NCI-H1048 (cell line): ENCODE measurements around the gene DKK1.
"Not testable (repeated sequence)": the region's sequence is repeated elsewhere in the genome, so short reads cannot be mapped to it uniquely, and the experiment has no call there.

Experiments used
- DNase-seq: peaks from one replicate; lab custom pipeline; 2025; lab: John Stamatoyannopoulos, UW

DKK1 gene

GRCh38 chr10:52318136-52318701, 4.1 kb downstream of the DKK1 start:
- DNase-seq: no peak

DNA sequence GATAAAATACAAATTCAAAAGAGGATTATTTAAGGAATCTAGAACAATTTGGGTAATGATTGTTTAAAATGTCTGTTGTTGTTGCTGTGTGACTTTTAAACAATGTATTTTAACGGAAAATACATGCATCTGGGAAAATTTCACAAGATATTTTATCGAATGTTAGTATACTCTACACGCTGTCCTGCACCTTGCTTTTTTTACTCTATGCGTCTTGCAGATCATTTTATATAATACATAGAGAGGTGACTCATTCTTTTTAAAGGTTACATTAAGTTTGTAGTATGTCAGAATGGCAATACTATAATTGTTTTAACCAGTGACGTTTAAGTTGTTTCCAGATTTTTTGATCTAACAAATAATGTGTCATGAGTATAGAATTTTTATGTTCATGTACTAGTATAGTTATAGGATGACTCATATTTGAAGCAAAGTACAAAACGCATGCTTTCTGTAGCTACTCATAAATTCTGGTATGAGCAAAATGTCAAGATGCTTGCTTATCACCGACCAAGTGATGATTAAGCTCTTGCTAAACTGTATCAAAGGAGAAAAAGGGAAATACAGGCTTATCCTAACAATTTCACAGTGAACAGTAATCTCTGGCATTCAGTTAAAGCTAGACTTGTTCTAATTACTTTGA, 4.9 kb downstream of the DKK1 start:
- DNase-seq: no peak

DNA sequence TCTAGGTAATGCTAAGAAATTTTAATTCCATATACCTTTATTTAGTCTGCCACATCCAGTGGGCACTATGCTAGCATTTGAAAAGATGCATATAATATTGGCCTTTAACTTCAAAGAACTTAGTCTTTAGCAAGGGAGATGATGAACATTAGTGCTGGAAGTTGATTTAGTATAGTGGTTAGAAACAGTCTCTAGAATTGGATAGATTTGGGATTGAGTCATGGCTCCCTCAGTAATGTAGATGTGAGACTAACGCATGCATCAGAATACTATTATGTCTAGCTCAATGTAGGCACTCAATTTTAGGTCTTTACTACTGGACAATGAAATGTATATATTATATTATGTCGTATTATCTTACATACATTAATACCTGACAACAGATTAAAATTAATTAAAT, 5.8 kb downstream of the DKK1 start:
- no peak for DNase-seq

- no peak for DNase-seq
Observed at GRCh38 chr10:52322323-52322722, 8.2 kb downstream of the DKK1 start.

- no peak for DNase-seq
Observed at GRCh38 chr10:52322936-52323335, 8.9 kb downstream of the DKK1 start.

GRCh38 chr10:52326382-52326781, 12.3 kb downstream of the DKK1 start:
- no peak for DNase-seq

DNA sequence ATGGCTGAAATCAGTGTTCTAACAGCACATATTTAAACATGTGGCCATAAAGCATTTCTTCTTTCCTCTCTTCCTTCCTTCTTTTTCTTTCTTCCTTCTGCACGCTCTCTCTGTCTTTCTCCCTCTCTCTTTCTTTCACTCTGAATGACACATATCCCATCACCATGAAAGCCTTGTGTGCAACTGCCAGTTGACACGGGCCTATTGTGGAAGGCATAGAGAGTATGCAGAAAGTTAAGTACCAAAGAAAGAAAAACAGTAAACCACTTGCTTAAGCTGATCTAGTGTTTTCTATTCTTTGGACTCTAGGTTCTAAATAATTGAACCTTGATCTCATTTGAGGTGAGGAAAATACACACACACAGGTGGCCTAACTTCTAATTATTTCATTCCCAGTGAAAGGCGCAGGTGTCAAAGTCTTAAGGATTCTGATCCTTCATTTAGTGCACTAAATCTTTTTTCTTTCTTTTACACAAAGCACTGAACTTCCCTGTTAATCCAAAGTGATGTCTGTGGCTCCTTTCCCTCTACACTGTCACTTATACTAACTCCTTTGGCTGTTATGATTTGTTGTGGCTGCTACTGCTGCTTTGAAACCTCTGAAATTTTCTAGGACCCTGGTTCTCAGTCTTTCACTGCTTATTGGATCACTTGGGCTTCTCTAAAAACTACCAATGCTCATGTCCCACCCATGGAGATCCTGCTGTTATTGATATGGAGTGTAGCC, 17.7 kb downstream of the DKK1 start:
- DNase-seq: no peak

DNA sequence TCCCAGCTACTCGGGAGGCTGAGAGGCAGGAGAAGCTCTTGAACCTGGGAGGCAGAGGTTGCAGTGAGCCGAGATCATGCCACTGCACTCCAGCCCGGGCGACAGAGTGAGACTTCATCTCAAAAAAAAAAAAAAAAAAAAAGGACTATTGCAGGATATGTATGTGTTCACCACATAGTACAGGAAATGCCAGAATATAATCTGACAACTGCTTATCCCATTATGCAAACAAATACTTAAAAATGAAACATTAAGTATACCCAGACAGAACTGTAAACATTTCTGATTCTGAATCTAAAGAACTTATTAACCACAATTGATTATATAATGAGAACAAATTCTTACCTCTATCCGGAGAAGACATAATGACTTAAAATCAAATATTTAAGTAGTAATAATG, 18.7 kb downstream of the DKK1 start:
- no peak for DNase-seq

GRCh38 chr10:52334595-52334994, 20.5 kb downstream of the DKK1 start:
- no peak for DNase-seq

GRCh38 chr10:52335665-52336064, 21.6 kb downstream of the DKK1 start:
- DNase-seq: no peak

GRCh38 chr10:52337225-52337624, 23.1 kb downstream of the DKK1 start:
- DNase-seq: no peak

DNA sequence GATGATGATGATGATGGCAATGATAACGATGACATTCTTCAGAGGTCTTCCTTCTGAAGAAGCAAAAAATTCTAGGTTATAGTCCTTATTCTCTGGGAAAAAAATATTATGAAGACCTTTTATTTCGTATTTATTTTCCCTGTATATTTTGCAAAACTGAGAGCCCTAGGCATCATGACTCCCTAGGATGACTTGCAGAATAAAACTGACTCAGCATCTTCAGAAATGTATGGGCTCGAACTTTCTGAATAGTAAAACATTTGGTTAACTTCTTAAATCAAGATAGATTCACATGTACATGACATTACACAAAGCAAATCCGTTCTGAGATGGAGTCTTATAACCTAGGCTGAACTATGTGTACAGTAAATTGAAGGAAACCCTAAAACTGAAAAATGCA, 29.4 kb downstream of the DKK1 start:
- DNase-seq: no peak

DNA sequence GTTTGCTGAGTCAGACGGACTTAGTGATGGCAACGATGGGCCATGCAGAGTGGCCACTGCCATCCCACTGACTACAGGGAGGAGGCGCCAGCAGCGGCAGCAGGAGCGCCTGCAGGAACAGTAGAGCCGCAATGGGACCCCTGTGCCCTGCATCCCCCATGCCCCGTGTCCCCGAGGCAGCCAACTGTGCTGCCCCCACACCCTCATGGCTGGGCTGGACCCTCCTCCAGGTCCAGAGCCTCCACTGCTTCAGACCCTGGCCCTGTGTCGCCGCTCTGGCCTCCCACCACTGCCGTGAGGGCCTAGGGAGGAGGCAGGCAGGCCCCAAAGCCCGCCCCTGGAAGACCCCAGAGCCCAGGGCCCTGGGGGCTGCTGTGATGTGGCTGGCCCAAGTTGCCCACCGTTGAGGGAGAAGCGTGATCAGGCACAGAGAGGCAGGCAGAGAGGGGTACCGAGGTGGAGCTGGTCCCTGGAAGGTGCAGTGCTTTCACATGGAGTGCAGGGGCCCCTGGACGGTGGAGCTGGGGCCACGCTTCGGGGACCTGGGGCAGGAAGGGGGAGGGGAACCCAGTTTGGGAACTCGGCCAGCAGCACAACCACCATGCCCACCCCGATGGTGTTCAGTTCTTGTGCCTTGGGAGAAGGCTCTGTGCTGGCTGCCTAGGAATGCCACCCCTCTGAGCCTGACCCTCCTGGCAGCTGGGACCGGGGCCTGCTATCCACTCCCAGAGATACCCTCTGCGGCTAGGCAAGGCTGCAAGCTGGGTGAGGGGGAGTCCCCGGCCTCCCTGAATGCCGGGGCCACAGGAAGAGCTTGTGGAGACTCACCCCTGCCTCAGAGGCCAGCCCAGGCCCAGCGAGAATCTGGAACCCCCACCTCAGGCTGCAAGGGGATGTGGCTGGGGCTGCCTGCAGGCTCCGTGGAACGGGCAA, 32.6 kb downstream of the DKK1 start:
- no peak for DNase-seq

GRCh38 chr10:52347327-52347667, 33.2 kb downstream of the DKK1 start:
- no peak for DNase-seq

DNA sequence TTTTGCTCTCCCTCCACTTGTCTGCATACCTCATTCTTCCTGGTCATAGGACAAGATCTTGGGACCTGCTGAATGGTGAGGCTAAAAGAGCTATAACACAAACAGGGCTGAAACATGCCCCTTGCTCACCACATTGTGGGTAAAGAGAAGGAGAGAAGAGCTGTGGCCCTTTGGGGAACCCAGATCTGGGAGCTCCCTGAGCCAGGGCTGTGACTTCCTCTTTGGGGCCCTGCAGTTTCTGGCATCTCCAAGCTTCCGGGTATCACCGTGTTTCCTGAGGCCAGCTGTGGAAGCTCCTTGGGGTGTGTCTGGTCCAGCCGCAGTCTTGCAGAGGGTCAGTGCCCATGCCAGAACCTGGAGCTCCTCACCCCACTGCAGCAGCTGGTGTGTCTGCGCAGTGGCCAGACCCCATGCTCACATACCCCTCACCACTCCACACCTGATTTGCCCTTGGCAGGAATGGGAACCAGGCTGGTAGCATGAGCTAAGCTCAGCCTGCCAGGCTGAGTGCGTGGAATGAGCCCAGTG, 34.0 kb downstream of the DKK1 start:
- DNase-seq: no peak

GRCh38 chr10:52351914-52352330, 37.8 kb downstream of the DKK1 start:
- no peak for DNase-seq

GRCh38 chr10:52353205-52353604, 39.1 kb downstream of the DKK1 start:
- no peak for DNase-seq

- no peak for DNase-seq
Observed at GRCh38 chr10:52353960-52354394, 39.9 kb downstream of the DKK1 start.

DNA sequence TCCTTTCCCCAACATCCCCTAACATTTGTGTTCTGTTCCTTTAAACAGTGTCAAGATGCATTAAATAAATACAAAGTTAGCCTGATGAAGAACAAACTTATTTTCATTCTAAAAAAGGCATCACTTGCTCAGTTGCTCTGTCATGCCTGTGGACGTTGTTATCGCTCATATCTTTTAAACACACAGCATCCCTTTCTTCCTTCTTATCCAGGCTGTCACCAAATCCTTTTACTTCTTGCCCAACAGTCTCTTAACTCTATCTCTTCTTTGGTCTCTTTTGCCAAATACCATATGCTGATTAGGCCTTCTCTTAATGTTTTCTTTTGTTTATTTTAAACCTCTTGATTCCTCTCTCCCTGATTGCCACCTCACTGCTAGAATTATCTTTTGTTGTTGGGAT, 43.9 kb downstream of the DKK1 start:
- DNase-seq: no peak

- no peak for DNase-seq
Observed at GRCh38 chr10:52359441-52359840, 45.4 kb downstream of the DKK1 start.

GRCh38 chr10:52365547-52366432, 51.7 kb downstream of the DKK1 start:
- DNase-seq: not testable (repeated sequence)
